ENCODE results near the gene FARS2. TPM values are rescaled to one million over a fixed set of nuclear protein-coding genes. Genes with fewer than 3 reads are reported as not detected.

Gene FARS2
- total and polyA plus RNA-seq, 2 donors (not counting 3 experiments of a cell fraction or from before 2014, with no cell fraction given): 20.2 to 20.5 TPM

DNA sequence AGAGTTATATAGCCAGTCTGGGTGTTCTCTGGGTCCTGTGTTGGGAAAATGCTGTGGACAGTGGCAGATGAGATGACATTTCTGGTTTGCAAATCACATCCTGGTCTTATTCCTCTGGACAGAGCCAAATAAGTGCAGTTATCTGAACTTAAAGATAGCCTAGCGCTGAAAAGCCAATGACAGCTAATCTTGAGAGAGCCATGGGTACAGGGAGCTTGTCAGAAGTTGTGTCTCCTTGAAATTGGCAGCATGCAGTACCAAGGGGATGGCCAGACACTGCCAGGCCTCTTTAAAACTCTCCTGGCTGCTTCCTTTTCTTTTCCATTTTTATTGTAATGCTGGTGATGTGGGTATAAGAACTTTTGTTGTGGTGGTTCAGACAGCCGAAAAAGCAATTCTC is 362.5 kb downstream of the FARS2 start:
- H3K27me3 ChIP-seq (ENCODE audit: control insufficient read depth in 2 of 2, insufficient read depth in 2 of 2, low read length in 2 of 2): no peaks in the 10 kb centered on the region
- DNase-seq (ENCODE audit: low read depth, low spot score): no peak
- no peak overlapping the region for H2AFZ ChIP-seq (ENCODE audit: low read depth, low read length)
- TF ChIP-seq EZH2 (IDR thresholded peaks at IDR 0.05; ENCODE audit: borderline replicate concordance, low read depth, low read length, severe bottlenecking) (no peak), POLR2AphosphoS5 (IDR thresholded peaks at IDR 0.05; ENCODE audit: insufficient read depth, low read depth, low read length) (no peak), GATA2 (IDR thresholded peaks at IDR 0.05; ENCODE audit: insufficient read depth, insufficient read length, low read depth, low read length) (no peak), JUN (IDR thresholded peaks at IDR 0.05; ENCODE audit: borderline replicate concordance, insufficient read depth, insufficient read length, low read depth) (no peak), FOS (IDR thresholded peaks at IDR 0.05; ENCODE audit: borderline replicate concordance, insufficient read depth, low read length) (no peak), POLR2A (IDR thresholded peaks at IDR 0.05; ENCODE audit: low read depth, low read length) (no peak), MYC (IDR thresholded peaks at IDR 0.05; ENCODE audit: low read depth, low read length) (no peak)
- TF ChIP-seq, protein P1, sequence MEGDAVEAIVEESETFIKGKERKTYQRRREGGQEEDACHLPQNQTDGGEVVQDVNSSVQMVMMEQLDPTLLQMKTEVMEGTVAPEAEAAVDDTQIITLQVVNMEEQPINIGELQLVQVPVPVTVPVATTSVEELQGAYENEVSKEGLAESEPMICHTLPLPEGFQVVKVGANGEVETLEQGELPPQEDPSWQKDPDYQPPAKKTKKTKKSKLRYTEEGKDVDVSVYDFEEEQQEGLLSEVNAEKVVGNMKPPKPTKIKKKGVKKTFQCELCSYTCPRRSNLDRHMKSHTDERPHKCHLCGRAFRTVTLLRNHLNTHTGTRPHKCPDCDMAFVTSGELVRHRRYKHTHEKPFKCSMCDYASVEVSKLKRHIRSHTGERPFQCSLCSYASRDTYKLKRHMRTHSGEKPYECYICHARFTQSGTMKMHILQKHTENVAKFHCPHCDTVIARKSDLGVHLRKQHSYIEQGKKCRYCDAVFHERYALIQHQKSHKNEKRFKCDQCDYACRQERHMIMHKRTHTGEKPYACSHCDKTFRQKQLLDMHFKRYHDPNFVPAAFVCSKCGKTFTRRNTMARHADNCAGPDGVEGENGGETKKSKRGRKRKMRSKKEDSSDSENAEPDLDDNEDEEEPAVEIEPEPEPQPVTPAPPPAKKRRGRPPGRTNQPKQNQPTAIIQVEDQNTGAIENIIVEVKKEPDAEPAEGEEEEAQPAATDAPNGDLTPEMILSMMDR (IDR thresholded peaks at IDR 0.05; ENCODE audit: extremely low read depth in 1 of 2, insufficient read depth in 1 of 2, low read depth in 1 of 2, low read length in 2 of 2): no peak
- TF ChIP-seq, protein P2, sequence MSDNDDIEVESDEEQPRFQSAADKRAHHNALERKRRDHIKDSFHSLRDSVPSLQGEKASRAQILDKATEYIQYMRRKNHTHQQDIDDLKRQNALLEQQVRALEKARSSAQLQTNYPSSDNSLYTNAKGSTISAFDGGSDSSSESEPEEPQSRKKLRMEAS (IDR thresholded peaks at IDR 0.05; ENCODE audit: insufficient read depth, insufficient read length): no peak
- BruUV-seq (replicated peaks): no TSS peak
- no peak for FAIRE-seq
- no peak overlapping the region for H3K4me2 ChIP-seq (ENCODE audit: insufficient read depth, low read length)
- no peaks in the 10 kb centered on the region for H3K79me2 ChIP-seq (ENCODE audit: control insufficient read depth, insufficient read depth, low read length)
- H3K36me3 ChIP-seq (ENCODE audit: control insufficient read depth in 2 of 2, extremely low read depth in 1 of 2, insufficient read depth in 2 of 2, low read length in 2 of 2): no peaks in the 10 kb centered on the region
- peaks cover 3% of the 10 kb centered on the region for H3K4me1 ChIP-seq (ENCODE audit: control insufficient read depth, extremely low read depth, insufficient read depth, low read length)
- no peak overlapping the region for H3K9ac ChIP-seq (replicated peaks; ENCODE audit: extremely low read depth, insufficient read depth, low read length)
- no peak overlapping the region for H3K4me3 ChIP-seq (replicated peaks in 1 of 3; ENCODE audit: insufficient read depth in 1 of 3, low read depth in 1 of 3, low read length in 3 of 3)
- no peaks in the 10 kb centered on the region for H4K20me1 ChIP-seq (replicated peaks; ENCODE audit: control insufficient read depth, extremely low read depth, insufficient read depth, low read length)
- dilution Hi-C loops (cut with MboI; ENCODE audit: extremely low pct_ligation_motif_present, low sequenced_read_pairs): no loop called here
- intact Hi-C loops (cut with micrococcal nuclease): loop anchor here (10.0 kb wide), 1 partner anchor 921 kb away; no protein-coding TSS in a partner anchor
- no peak overlapping the region for H3K27ac ChIP-seq (ENCODE audit: insufficient read depth, low read depth, low read length)
- ChIA-PET CTCF (interaction anchor here (2.1 kb wide), 1 partner anchor 153 kb away, joined by 9 read pairs; no protein-coding TSS in a partner anchor), POLR2A (no interaction called here)
- no peaks in the 10 kb centered on the region for H3K9me3 ChIP-seq (replicated peaks; ENCODE audit: control insufficient read depth, insufficient read depth, low read length)
- no peaks in the 10 kb centered on the region for H3K9me1 ChIP-seq (replicated peaks; ENCODE audit: control insufficient read depth, extremely low read depth, insufficient read depth, low read length)
